OCI-LY1 (cell line): ENCODE measurements around the gene SEMA5A.

ENCODE experiments used
- H2AFZ ChIP-seq: fragments of 200-600 bp; sonication (generic), shearing (Covaris generic); 2 replicates; pipeline ENCODE4 v1.6.0; 2014; ENCODE audit warnings: antibody characterized with exemption, mild to moderate bottlenecking, low read length
- H3F3A ChIP-seq: fragments of 200-600 bp; sonication (generic), shearing (Covaris generic); 2 replicates; pipeline ENCODE4 v1.6.0; 2014; ENCODE audit warnings: mild to moderate bottlenecking, antibody characterized with exemption, low read length, moderate library complexity; ENCODE audit not compliant: insufficient read depth
- H3K27ac ChIP-seq: fragments of 200-600 bp; sonication (generic); 2 replicates; pipeline ENCODE4 v1.5.1; 2014; ENCODE audit warnings: low read length, mixed run types, mild to moderate bottlenecking, low read depth; ENCODE audit not compliant: poor library complexity, severe bottlenecking
- H3K27me3 ChIP-seq: fragments of 200-600 bp; sonication (generic); 2 replicates; pipeline ENCODE4 v1.6.0; 2014; ENCODE audit warnings: antibody characterized with exemption, mild to moderate bottlenecking, low read length, moderate library complexity; ENCODE audit not compliant: insufficient read depth
- H3K36me3 ChIP-seq: fragments of 200-600 bp; sonication (generic); 2 replicates; pipeline ENCODE4 v1.6.1; 2014; ENCODE audit warnings: mild to moderate bottlenecking, antibody characterized with exemption, low read length, moderate library complexity, mixed read lengths; ENCODE audit not compliant: insufficient read depth
- H3K4me1 ChIP-seq: fragments of 200-600 bp; sonication (generic); 2 replicates; pipeline ENCODE4 v1.5.1; 2014; ENCODE audit warnings: mild to moderate bottlenecking, low read length, moderate library complexity; ENCODE audit not compliant: insufficient read depth, severe bottlenecking
- H3K4me2 ChIP-seq: fragments of 200-600 bp; sonication (generic), shearing (Covaris generic); 2 replicates; pipeline ENCODE4 v1.6.1; 2014; ENCODE audit warnings: low read length
- H3K4me3 ChIP-seq: fragments of 200-600 bp; sonication (generic); 2 replicates; pipeline ENCODE4 v1.5.1; 2014; ENCODE audit warnings: low read length, low read depth, mild to moderate bottlenecking, mixed read lengths; ENCODE audit not compliant: poor library complexity, severe bottlenecking
- H3K79me2 ChIP-seq: fragments of 200-600 bp; shearing (Covaris generic); 2 replicates; pipeline ENCODE4 v1.6.1; 2016; ENCODE audit warnings: mixed run types, low read length, mixed read lengths; ENCODE audit not compliant: insufficient read depth
- H3K9ac ChIP-seq: fragments of 200-600 bp; sonication (generic), shearing (Covaris generic); 2 replicates; pipeline ENCODE4 v1.6.1; 2014; ENCODE audit warnings: mild to moderate bottlenecking, low read length, mixed read lengths
- H3K9me2 ChIP-seq: fragments of 200-600 bp; sonication (generic), shearing (Covaris generic); 2 replicates; pipeline ENCODE4 v1.6.1; 2014; ENCODE audit warnings: low read depth, mild to moderate bottlenecking, low read length, mixed read lengths
- H3K9me3 ChIP-seq: fragments of 200-600 bp; shearing (Covaris generic); 2 replicates; pipeline ENCODE4 v1.6.1; 2014; ENCODE audit warnings: low read length, mixed read lengths
- H4K20me1 ChIP-seq: fragments of 200-600 bp; sonication (generic), shearing (Covaris generic); 2 replicates; pipeline ENCODE4 v1.6.0; 2016; ENCODE audit warnings: mild to moderate bottlenecking, low read length; ENCODE audit not compliant: insufficient read depth
- CTCF ChIP-seq: fragments of 200-600 bp; sonication (generic), shearing (Covaris generic); IDR thresholded peaks from 2 replicates; pipeline ENCODE4 v1.5.1; 2017; ENCODE audit warnings: mild to moderate bottlenecking, antibody characterized with exemption, low read length, moderate library complexity, mixed read lengths
- EZH2 ChIP-seq: fragments of 200-600 bp; sonication (generic), shearing (Covaris generic); IDR thresholded peaks from 2 replicates; pipeline ENCODE4 v1.8.0; 2017; ENCODE audit warnings: borderline replicate concordance, mixed run types, mild to moderate bottlenecking, antibody characterized with exemption, low read length, moderate library complexity, mixed read lengths

SEMA5A gene

GRCh38 chr5:9156282-9156681 lies 389.6 kb downstream of the SEMA5A start:
- Histone ChIP-seq H3K9me3 (no peaks in the 10 kb centered on the region), H3K4me2 (no peak overlapping the region), H3K27me3 (no peaks in the 10 kb centered on the region), H3K27ac (no peak overlapping the region), H3K4me1 (no peaks in the 10 kb centered on the region), H3K79me2 (no peaks in the 10 kb centered on the region), H3K9ac (no peak overlapping the region), H4K20me1 (no peaks in the 10 kb centered on the region), H3F3A (no peaks in the 10 kb centered on the region), H3K36me3 (no peaks in the 10 kb centered on the region), H2AFZ (no peak overlapping the region), H3K9me2 (no peaks in the 10 kb centered on the region), H3K4me3 (no peak overlapping the region)
- TF ChIP-seq EZH2, result no peak
- TF ChIP-seq CTCF, result peak; percentile 23; the same call in 1 of the 2 replicates

- H3K27ac ChIP-seq, result no peak overlapping the region
- H3K4me3 ChIP-seq, result no peak overlapping the region
- no peak overlapping the region for H3K4me2 ChIP-seq
- no peak overlapping the region for H3K9ac ChIP-seq
- no peaks in the 10 kb centered on the region for H3K36me3 ChIP-seq
- TF ChIP-seq CTCF (no peak), EZH2 (no peak)
- H4K20me1 ChIP-seq, result no peaks in the 10 kb centered on the region
- H2AFZ ChIP-seq, result no peak overlapping the region
- H3K9me2 ChIP-seq, result no peaks in the 10 kb centered on the region
- H3K4me1 ChIP-seq, result no peaks in the 10 kb centered on the region
- H3K79me2 ChIP-seq, result no peaks in the 10 kb centered on the region
- H3F3A ChIP-seq, result no peaks in the 10 kb centered on the region
- no peaks in the 10 kb centered on the region for H3K9me3 ChIP-seq
- H3K27me3 ChIP-seq, result no peaks in the 10 kb centered on the region
Observed at GRCh38 chr5:9151684-9152427, 394.0 kb downstream of the SEMA5A start.

GRCh38 chr5:9149988-9150387 lies 395.9 kb downstream of the SEMA5A start:
- Histone ChIP-seq H3K9me3 (no peaks in the 10 kb centered on the region), H3K27ac (no peak overlapping the region), H3K9me2 (no peaks in the 10 kb centered on the region), H3K4me3 (no peak overlapping the region), H4K20me1 (no peaks in the 10 kb centered on the region), H3K9ac (no peak overlapping the region), H3K27me3 (no peaks in the 10 kb centered on the region), H3K79me2 (no peaks in the 10 kb centered on the region), H3K4me1 (no peaks in the 10 kb centered on the region), H3F3A (no peaks in the 10 kb centered on the region), H3K36me3 (no peaks in the 10 kb centered on the region), H2AFZ (no peak overlapping the region), H3K4me2 (no peak overlapping the region)
- TF ChIP-seq CTCF (no peak), EZH2 (no peak)
